GM12874 (cell line): ENCODE measurements around the gene TM4SF20.

Experiments
- CTCF ChIP-seq: IDR thresholded peaks from 2 replicates; pipeline ENCODE4 v1.5.1; 2011; ENCODE audit warnings: low read depth, mild to moderate bottlenecking, control low read depth, low read length, moderate library complexity; ENCODE audit not compliant: insufficient read depth

Gene TM4SF20

GRCh38 chr2:227414846-227415245 lies 35.7 kb upstream of the TM4SF20 start:
- no peak for TF ChIP-seq CTCF

- no peak for TF ChIP-seq CTCF
Observed at GRCh38 chr2:227413371-227413770, 34.3 kb upstream of the TM4SF20 start.

- no peak for TF ChIP-seq CTCF
Observed at GRCh38 chr2:227412877-227413276, 33.8 kb upstream of the TM4SF20 start.

- no peak for TF ChIP-seq CTCF
Observed at GRCh38 chr2:227411990-227412350, 32.9 kb upstream of the TM4SF20 start.

GRCh38 chr2:227411320-227411989 lies 32.3 kb upstream of the TM4SF20 start:
- no peak for TF ChIP-seq CTCF

GRCh38 chr2:227410191-227410590 lies 31.1 kb upstream of the TM4SF20 start:
- no peak for TF ChIP-seq CTCF

- TF ChIP-seq CTCF: no peak
Observed at GRCh38 chr2:227407591-227408151, 28.6 kb upstream of the TM4SF20 start.
